Pancreas (tissue), 10 donors: ENCODE results near the gene LRRC10B. TPM values are rescaled to one million over a fixed set of nuclear protein-coding genes. Genes with fewer than 3 reads are reported as not detected.

ENCODE experiments used
- ATAC-seq, 4 donors: fragments of 200-7000 bp; cut with Tn5 transposase; one replicate each; pipeline versions ENCODE4 v1.8.0 to v1.9.1; 2020; ENCODE audit warnings: mild to moderate bottlenecking in 4 of 4, moderate library complexity in 4 of 4
- DNase-seq, 6 donors: peaks; one replicate each; pipeline ENCODE4 v3.0.0-alpha.2; 2020
- FAIRE-seq: peaks from 2 replicates; lab custom pipeline; 2012; peaks lifted over from hg19 to GRCh38; lab: Jason Lieb, UNC
- H3K27ac ChIP-seq, 4 donors: fragments of 200-600 bp; sonication (generic); 1 replicate in 3 of 4; 2 replicates in 1 of 4; pipeline versions ENCODE4 v1.5.0 to v1.8.0; 2020
- H3K27me3 ChIP-seq, 4 donors: fragments of 200-600 bp; one replicate each; pipeline ENCODE4 v1.8.0; 2021
- H3K36me3 ChIP-seq, 3 donors: fragments of 200-600 bp; sonication (generic) in 1 of 3; one replicate each; pipeline versions ENCODE4 v1.5.0 to v1.8.0; 2020 to 2021
- H3K4me1 ChIP-seq, 3 donors: fragments of 200-600 bp; one replicate each; pipeline ENCODE4 v1.8.0; 2021
- H3K4me3 ChIP-seq, 4 donors: fragments of 200-600 bp; sonication (generic) in 2 of 4; one replicate each; pipeline versions ENCODE4 v1.5.0 to v1.8.0; 2020 to 2021
- H3K9me3 ChIP-seq, 4 donors: fragments of 200-600 bp; one replicate each; pipeline ENCODE4 v1.8.0; 2021
- WGBS, 2 donors: extraction: QIAGEN DNeasy Blood & Tissue Kit; methylation state at CpG; one replicate each; pipeline ENCODE4 v1.1.7; 2013; 5-methylcytosine and 5-hydroxymethylcytosine counted together
- intact Hi-C, 3 donors: fragments of 100-400 bp; cut with DNase I; formaldehyde crosslinking; loops; one replicate each; pipeline versions ENCODE4 v1.11.1 to v1.14.2; 2022
- polyA plus RNA-seq, 2 donors: library from polyadenylated mRNA; stranded (reverse); fragments of 200-250 nt; gene quantifications; one replicate each; pipeline ENCODE4 v1.2.3, GENCODE V29; 2013
- total RNA-seq, 6 donors: library from RNA; stranded (reverse); fragmentation: NEBNext Ultra II Directional in 4 of 6; extraction: Animal tissue kit (Norgen Biotek cat#: 25700) in 4 of 6; gene quantifications; one replicate each; pipeline versions ENCODE4 v1.2.1 to v1.2.4, GENCODE V29; 2021 to 2023
- TF ChIP-seq, protein P1 (sequence below), 4 donors: fragments of 200-600 bp; sonication (generic) in 3 of 4; IDR thresholded peaks; one replicate each; pipeline versions ENCODE4 v1.5.0 to v1.8.0; 2021; ENCODE audit warnings: antibody characterized with exemption in 4 of 4
- donor health status: healthy with polysubstance abuse.
- donor health status: DM: no; HTN: no; CAD: no; lungs with moderate emphysema.
- donor health status: DM: no; HTN: no; CAD: no.
- donor health status: control.
- donor health status: control.
- donor health status: Bipolar disorder and iron deficiency.
- donor health status: DM: yes; HTN: yes; CAD: no.
- donor health status: DM: no; HTN: no; CAD: no.
- donor health status: DM: no; HTN: no; CAD: no.
- donor health status: DM: yes; HTN: yes; CAD: no.

LRRC10B gene
- total and polyA plus RNA-seq, 8 donors = 0.28 to 10.2 (median 1.2) TPM

DNA sequence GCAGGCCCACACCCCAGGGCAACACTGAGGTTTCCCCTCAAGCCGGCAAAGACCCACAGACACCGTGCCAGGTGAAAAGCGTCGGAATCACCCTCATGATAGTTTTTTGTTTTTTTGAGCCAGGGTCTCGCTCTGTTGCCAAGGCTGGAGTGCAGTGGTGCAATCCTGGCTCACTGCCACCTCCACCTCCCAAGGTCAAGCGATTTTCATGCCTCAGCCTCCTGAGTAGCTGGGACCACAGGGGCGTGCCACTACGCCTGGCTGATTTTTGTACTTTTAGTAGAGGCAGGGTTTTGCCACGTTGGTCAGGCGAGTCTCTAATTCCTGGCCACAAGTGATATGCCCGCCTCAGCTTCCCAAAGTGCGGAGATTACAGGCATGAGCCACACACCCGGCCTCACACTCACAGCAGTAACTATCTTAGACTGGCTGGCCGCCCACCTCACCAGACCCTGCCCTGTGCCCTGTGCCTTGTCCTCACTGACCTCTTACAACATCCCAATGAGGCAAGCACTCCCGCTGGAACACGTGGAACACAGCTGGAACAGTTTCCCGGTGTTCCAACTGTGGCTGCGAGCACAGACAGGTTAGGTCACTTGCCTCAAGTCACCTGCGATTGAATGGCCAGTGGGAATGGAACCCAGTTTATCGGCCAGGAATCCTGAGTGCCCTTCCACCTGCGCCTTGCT lies 21.1 kb downstream of the LRRC10B start:
- peak in 2 of 6 donors; percentile 53 to 60 for DNase-seq
- no peak overlapping the region for H3K4me3 ChIP-seq
- no peaks in the 10 kb centered on the region for H3K36me3 ChIP-seq
- no peaks in the 10 kb centered on the region for H3K9me3 ChIP-seq
- TF ChIP-seq, protein P1, sequence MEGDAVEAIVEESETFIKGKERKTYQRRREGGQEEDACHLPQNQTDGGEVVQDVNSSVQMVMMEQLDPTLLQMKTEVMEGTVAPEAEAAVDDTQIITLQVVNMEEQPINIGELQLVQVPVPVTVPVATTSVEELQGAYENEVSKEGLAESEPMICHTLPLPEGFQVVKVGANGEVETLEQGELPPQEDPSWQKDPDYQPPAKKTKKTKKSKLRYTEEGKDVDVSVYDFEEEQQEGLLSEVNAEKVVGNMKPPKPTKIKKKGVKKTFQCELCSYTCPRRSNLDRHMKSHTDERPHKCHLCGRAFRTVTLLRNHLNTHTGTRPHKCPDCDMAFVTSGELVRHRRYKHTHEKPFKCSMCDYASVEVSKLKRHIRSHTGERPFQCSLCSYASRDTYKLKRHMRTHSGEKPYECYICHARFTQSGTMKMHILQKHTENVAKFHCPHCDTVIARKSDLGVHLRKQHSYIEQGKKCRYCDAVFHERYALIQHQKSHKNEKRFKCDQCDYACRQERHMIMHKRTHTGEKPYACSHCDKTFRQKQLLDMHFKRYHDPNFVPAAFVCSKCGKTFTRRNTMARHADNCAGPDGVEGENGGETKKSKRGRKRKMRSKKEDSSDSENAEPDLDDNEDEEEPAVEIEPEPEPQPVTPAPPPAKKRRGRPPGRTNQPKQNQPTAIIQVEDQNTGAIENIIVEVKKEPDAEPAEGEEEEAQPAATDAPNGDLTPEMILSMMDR (IDR thresholded peaks at IDR 0.05) = no peak
- intact Hi-C loops = no loop called here
- 29 to 37% methylated on average over 21 of the region's 21 CpGs for WGBS, 2 donors
- H3K4me1 ChIP-seq = no peaks in the 10 kb centered on the region
- FAIRE-seq = no peak
- ATAC-seq = peak; percentile 1 to 26 (median 12)
- H3K27ac ChIP-seq = peak overlapping the region in 1 of 4 donors; percentile 4
- H3K27me3 ChIP-seq = no peaks in the 10 kb centered on the region

DNA sequence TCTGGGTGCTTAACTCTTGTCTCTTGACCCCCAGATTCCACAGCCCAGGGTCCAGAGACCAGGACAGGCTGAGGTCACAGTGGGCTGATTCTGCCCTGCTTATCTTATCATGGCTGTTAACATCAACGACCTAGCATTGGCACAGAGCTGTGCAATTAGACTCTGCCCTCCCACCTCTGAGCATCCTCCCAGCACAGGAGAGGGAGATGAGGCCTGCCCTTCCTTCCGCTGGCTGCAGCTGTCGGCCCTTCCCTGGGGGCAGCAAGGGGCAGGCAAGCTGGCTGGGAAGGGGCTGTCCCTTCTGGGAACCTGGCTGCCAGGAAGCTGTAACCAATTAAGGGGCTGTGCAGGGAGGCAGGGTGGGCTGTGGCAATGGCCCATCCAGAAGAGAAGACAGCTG lies 22.5 kb downstream of the LRRC10B start:
- Histone ChIP-seq H3K4me1 (no peaks in the 10 kb centered on the region), H3K36me3 (no peaks in the 10 kb centered on the region), H3K9me3 (no peaks in the 10 kb centered on the region), H3K4me3 (no peak overlapping the region), H3K27me3 (no peaks in the 10 kb centered on the region), H3K27ac (no peak overlapping the region)
- intact Hi-C loops = no loop called here
- DNase-seq = no peak
- no peak for ATAC-seq
- 60 to 61% methylated on average over 3 of the region's 3 CpGs for WGBS, 2 donors
- FAIRE-seq = no peak
- TF ChIP-seq, protein P1 (IDR thresholded peaks at IDR 0.05) = no peak

DNA sequence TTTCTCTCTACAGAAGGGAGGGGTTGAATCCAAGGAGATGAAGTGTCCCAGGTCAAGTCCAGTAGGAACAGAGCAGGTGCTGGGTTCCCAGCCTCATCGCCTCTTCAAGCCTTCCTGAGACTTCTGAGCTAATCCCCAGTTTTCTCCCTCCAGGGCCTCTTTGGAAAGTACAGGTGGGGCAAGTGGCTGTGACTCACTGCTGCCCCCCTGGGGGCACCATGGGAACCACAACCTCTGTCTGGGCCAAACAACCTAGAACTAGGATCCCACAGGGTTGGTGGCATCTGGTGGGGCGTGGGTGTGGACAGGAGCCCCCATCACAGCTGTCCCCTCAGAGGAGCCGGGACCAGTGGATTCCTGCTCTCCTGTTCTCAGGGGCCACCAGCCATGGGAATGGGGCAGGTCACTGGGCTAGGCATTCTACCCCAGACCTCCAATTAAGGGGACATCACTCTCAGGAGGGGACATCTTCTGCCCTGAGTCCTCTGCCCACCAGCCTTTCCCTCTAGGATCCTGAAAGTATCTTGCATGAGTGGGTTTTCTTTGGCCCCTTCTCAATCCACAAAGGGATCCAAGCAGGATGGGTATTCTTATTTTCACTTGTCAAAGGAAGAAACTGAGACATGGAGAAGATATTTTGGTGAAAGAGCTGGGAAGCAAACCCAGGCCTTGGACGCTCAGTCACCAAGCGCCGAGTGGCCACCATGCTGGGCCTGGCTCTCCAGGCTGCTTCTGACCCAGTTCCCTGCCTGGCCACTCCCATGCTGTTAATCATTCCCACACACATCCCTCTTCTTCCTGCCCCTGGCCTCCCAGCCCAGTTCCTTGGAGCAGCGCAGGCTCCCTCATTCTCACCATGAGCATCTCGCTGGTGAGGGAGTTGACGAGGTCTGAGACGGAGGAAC lies 23.8 kb downstream of the LRRC10B start:
- H3K9me3 ChIP-seq = no peaks in the 10 kb centered on the region
- no peaks in the 10 kb centered on the region for H3K27me3 ChIP-seq
- intact Hi-C loops = no loop called here
- H3K4me3 ChIP-seq = no peak overlapping the region
- peak in 3 of 6 donors; percentile 37 to 71 (median 59) for DNase-seq
- no peaks in the 10 kb centered on the region for H3K36me3 ChIP-seq
- peak overlapping the region in 1 of 4 donors; percentile 33 for H3K27ac ChIP-seq
- ATAC-seq = peak; percentile 40 to 81 (median 51)
- TF ChIP-seq, protein P1 (IDR thresholded peaks at IDR 0.05) = peak; percentile 61 to 86 (median 79)
- 50 to 61% methylated on average over 10 of the region's 10 CpGs for whole genome bisulfite sequencing, 2 donors
- no peaks in the 10 kb centered on the region for H3K4me1 ChIP-seq
- FAIRE-seq = no peak

DNA sequence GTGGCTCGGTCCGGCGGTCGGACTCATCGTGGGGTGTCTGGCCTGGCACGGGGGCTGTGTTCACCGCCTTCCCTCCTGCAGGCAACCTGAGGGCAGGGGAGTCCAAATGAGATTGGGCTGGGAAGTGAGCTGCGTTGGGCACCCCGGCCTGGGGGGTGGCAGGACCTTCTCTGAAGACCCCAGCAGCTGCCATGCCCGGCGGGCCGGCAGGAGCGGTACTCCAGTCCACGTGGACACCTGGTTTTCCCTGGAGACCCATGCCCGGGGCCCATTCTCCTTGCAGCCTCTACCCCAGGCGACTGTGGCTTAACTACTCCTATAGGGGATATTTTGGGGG lies 24.5 kb downstream of the LRRC10B start:
- intact Hi-C loops = no loop called here
- Histone ChIP-seq H3K4me1 (no peaks in the 10 kb centered on the region), H3K36me3 (no peaks in the 10 kb centered on the region), H3K4me3 (no peak overlapping the region), H3K9me3 (no peaks in the 10 kb centered on the region), H3K27ac (peak overlapping the region in 1 of 4 donors; percentile 6), H3K27me3 (no peaks in the 10 kb centered on the region)
- TF ChIP-seq, protein P1 (IDR thresholded peaks at IDR 0.05) = no peak
- FAIRE-seq (no peak), DNase-seq (no peak), ATAC-seq (no peak)
- WGBS, 2 donors = 73 to 82% methylated on average over 16 of the region's 16 CpGs
